Measurements from ENCODE around the gene MAP10. TPM values are rescaled to one million over a fixed set of nuclear protein-coding genes. Genes with fewer than 3 reads are reported as not detected.
"Not testable (repeated sequence)": the region's sequence is repeated elsewhere in the genome, so short reads cannot be mapped to it uniquely, and the experiment has no call there.

Gene MAP10
- polyA plus RNA-seq (ENCODE audit: insufficient read length in 12 of 12), result 1 to 10 TPM in 11 of 12 donors, not detected in 1; 2.9 to 3.9 (median 3.3) TPM
- long read RNA-seq, donor 1, transcript MAP10-201 (1 exons, 3,516 nt), result major isoform, 14 of 14 reads
- long read RNA-seq, donor 1, partial matches to known transcripts, result 0 of 14 reads
- long read RNA-seq, donor 1, other reads (novel, unspliced or antisense), result 0 of 14 reads
- long read RNA-seq, donor 2, transcript MAP10-201 (1 exons, 3,516 nt), result major isoform, 9 of 9 reads
- long read RNA-seq, donor 2, partial matches to known transcripts, result 0 of 9 reads
- long read RNA-seq, donor 2, other reads (novel, unspliced or antisense), result 0 of 9 reads
- long read RNA-seq, donor 3, transcript MAP10-201 (1 exons, 3,516 nt), result major isoform, 7 of 7 reads
- long read RNA-seq, donor 3, partial matches to known transcripts, result 0 of 7 reads
- long read RNA-seq, donor 3, other reads (novel, unspliced or antisense), result 0 of 7 reads
- long read RNA-seq, donor 4, partial matches to known transcripts, result 0 of 1 reads
- long read RNA-seq, donor 4, other reads (novel, unspliced or antisense), result 0 of 1 reads
- long read RNA-seq, donor 5, transcript MAP10-201 (1 exons, 3,516 nt), result major isoform, 11 of 11 reads
- long read RNA-seq, donor 5, partial matches to known transcripts, result 0 of 11 reads
- long read RNA-seq, donor 5, other reads (novel, unspliced or antisense), result 0 of 11 reads
- long read RNA-seq, donor 6, transcript MAP10-201 (1 exons, 3,516 nt), result major isoform, 7 of 7 reads
- long read RNA-seq, donor 6, partial matches to known transcripts, result 0 of 7 reads
- long read RNA-seq, donor 6, other reads (novel, unspliced or antisense), result 0 of 7 reads
- long read RNA-seq, donor 7, partial matches to known transcripts, result 0 of 1 reads
- long read RNA-seq, donor 7, other reads (novel, unspliced or antisense), result 0 of 1 reads
- long read RNA-seq, donor 8, transcript MAP10-201 (1 exons, 3,516 nt), result major isoform, 8 of 8 reads
- long read RNA-seq, donor 8, partial matches to known transcripts, result 0 of 8 reads
- long read RNA-seq, donor 8, other reads (novel, unspliced or antisense), result 0 of 8 reads
- long read RNA-seq, donor 9, partial matches to known transcripts, result 0 of 3 reads
- long read RNA-seq, donor 9, other reads (novel, unspliced or antisense), result 0 of 3 reads
- long read RNA-seq, donor 10, transcript MAP10-201 (1 exons, 3,516 nt), result major isoform, 6 of 6 reads
- long read RNA-seq, donor 10, partial matches to known transcripts, result 0 of 6 reads
- long read RNA-seq, donor 10, other reads (novel, unspliced or antisense), result 0 of 6 reads
- long read RNA-seq, donor 11, transcript MAP10-201 (1 exons, 3,516 nt), result major isoform, 5 of 5 reads
- long read RNA-seq, donor 11, partial matches to known transcripts, result 0 of 5 reads
- long read RNA-seq, donor 11, other reads (novel, unspliced or antisense), result 0 of 5 reads

GRCh38 chr1:232805269-232806185 lies at the start of gene MAP10:
TSS of gene MAP10 (plus strand) at chr1:232805416. CDS start at chr1:232805450, 34 bp downstream.
- peak; percentile 80 for DNase-seq

GRCh38 chr1:232764458-232765251 lies 40.6 kb upstream of the MAP10 start:
- no peak for DNase-seq

- DNase-seq, result no peak
These were observed 39.7 kb upstream of the MAP10 start for GRCh38 chr1:232765542-232765941.

GRCh38 chr1:232766241-232766890 lies 38.9 kb upstream of the MAP10 start:
- no peak for DNase-seq

- no peak for DNase-seq
These were observed 38.3 kb upstream of the MAP10 start for GRCh38 chr1:232766904-232767303.

GRCh38 chr1:232767305-232768074 lies 37.7 kb upstream of the MAP10 start:
- peak; percentile 12 for DNase-seq

GRCh38 chr1:232768793-232769192 lies 36.4 kb upstream of the MAP10 start:
- DNase-seq, result no peak

GRCh38 chr1:232769733-232770132 lies 35.5 kb upstream of the MAP10 start:
- no peak for DNase-seq

GRCh38 chr1:232773752-232774151 lies 31.5 kb upstream of the MAP10 start:
- no peak for DNase-seq

GRCh38 chr1:232776526-232777106 lies 28.6 kb upstream of the MAP10 start:
- DNase-seq, result no peak

- DNase-seq, result no peak
These were observed 24.9 kb upstream of the MAP10 start for GRCh38 chr1:232780354-232780753.

GRCh38 chr1:232784794-232785193 lies 20.4 kb upstream of the MAP10 start:
- DNase-seq, result no peak

GRCh38 chr1:232785630-232786029 lies 19.6 kb upstream of the MAP10 start:
- not testable (repeated sequence) for DNase-seq

GRCh38 chr1:232786845-232787455 lies 18.3 kb upstream of the MAP10 start:
- no peak for DNase-seq

- no peak for DNase-seq
These were observed 16.9 kb upstream of the MAP10 start for GRCh38 chr1:232788235-232788872.

- DNase-seq, result no peak
These were observed 15.6 kb upstream of the MAP10 start for GRCh38 chr1:232789651-232790050.

GRCh38 chr1:232792949-232793348 lies 12.3 kb upstream of the MAP10 start:
- no peak for DNase-seq

Measured in muscle of arm (tissue), 14 donors.